ENCODE results near the gene HHEX.

Gene HHEX

DNA sequence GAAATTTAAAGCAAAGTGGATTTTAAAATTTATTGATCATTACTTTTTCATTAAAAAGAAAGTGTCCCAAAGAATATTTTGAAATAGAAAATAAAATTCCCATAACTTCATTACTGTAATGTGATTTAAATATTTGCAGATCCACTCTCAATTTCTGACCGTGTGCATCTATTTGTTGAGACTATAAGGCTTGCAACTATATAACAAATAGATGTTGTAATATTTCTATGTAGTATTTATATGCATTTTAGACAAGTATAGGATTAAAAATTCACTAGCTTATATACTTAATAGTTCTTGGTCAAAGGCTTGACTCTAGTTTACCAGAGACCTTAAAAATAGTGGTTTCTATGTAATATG, 3.8 kb downstream of the HHEX start:
- DNase-seq = no peak

DNA sequence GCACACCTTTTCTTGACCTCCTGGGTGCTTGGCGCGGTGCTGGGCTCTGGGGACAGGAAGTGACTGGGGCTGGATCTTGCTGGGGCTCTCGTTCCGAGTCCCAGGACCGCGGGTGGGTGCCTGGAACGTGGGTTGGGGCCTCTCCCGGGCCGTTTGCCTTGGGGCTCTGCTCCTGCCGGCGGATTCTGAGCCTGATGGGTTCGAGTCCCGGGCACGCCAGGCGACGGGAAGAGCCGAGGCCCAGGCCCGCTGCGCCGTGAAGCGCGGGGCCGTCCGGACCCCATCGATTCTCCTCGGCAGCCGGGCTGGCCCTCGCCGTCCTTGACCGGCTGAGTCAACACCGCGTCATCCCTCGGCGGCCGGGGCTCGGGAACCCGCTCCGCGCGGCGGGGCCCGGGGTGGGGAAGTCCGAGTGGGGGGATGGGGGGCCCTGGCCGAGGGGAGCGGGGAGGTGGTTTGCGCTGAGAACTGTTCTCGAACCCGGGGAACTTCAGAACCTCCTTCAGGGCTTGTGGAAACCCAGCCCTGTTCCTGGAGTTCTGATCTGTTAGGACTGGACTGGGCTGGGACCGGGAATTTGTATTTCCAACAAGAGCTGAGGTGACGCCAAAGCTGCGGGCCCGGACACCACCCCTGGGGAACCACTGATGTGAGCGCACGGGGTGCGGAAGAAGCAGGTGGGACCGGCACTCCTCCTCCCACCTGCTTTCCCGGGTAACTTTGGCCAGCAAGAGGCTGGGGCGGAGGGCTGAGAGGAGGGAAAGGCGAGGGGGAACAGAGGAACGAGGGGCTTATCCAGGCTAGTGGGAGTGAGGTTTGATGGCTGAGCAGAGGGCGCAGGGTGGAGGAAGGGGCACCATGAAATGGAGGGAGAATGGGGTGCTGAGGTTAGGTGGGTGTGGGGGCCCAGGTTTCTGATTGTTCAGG, 6.2 kb downstream of the HHEX start:
- no peak for DNase-seq

DNA sequence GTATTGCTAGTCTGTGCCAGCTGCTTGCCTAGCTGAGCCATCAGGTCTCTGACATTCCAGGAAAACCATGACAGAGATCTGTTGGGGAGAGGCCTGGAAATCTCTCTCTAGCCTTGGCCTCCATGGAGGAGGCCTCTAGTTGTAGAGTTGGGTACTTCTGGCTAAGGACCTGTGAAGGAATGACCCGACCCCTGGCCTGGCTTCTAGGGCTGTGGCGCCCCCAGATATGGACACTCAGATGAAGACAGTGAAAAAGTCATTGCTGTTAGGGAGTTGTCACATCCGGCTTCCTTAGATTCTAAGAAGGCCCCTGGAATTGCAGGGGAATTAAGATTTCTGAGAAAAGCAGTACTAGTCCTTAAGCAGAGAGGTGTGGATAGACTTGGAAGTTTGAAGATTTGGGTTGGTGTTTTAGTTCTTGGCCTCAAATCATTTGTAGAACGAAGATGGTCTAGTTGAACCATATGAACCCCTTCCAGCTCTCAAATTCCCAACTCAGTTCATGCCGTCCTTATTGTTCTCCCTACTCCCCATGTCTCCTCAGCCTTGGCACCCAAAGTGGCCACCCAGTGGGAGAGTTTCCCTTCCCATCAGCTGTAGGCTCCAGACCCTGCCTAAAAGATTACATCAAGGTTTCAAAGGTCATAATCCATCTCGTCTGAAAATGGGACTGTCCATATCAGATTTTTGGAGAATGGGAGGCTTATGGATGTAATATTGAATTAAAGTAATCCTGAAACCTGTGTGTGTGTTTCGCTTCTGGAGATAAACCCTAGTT, 7.0 kb downstream of the HHEX start:
- DNase-seq = no peak

DNA sequence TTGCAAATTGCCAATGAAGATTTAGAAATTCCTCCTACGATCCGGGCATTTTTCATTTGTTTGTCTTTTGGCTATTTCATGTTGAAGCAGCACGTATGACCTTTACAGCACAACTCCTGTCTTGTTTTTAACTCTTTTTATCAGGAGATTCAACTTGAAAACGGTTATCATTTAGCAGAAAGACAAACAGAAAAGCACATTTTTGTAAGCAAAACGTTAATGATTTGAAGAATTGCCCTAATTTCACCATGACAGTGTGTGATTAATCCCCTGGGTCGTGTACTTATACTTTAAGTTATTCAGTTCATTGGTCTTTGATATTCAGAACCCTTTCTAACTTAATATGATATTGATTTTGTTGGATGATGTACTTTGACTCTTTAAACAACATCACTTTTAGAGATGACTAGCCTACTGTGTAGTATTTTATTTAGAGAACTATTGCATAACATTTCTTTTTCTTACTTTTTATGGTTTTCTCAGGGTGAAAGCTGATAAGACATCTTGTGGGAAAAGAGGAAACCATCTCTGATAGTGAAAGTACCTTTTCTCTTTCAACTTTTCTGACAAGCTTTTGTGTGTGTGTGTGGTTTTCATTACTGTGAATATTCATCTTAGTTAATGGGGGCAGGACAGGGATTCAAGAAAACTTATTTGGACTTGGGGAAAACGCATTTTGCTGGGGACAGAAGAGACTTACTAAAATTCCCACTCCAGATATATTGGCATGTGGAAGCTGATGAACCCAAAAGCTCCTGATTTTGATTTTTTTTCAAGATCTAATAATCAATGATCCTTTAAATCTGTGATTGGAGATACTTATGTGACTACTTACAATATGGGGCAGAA, 8.1 kb downstream of the HHEX start:
- peak in 1 of 6 experiments; percentile 16 for DNase-seq

DNA sequence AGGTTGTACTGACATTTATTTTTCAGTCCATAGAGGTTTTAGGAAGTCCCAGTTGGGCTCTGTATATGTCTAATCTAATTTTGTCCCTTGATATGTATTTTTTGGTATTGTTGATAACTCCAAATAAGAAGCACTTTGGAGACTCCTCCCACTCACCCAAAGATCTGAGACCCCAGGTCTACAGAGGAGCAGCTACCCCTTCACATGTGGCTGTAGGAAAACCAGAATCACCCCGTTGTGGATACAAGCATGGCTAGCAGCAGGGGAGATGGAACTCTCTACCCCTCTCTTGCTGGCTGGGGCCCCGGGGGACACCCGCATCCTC, 9.4 kb downstream of the HHEX start:
- DNase-seq = peak in 1 of 6 experiments; percentile 24

DNA sequence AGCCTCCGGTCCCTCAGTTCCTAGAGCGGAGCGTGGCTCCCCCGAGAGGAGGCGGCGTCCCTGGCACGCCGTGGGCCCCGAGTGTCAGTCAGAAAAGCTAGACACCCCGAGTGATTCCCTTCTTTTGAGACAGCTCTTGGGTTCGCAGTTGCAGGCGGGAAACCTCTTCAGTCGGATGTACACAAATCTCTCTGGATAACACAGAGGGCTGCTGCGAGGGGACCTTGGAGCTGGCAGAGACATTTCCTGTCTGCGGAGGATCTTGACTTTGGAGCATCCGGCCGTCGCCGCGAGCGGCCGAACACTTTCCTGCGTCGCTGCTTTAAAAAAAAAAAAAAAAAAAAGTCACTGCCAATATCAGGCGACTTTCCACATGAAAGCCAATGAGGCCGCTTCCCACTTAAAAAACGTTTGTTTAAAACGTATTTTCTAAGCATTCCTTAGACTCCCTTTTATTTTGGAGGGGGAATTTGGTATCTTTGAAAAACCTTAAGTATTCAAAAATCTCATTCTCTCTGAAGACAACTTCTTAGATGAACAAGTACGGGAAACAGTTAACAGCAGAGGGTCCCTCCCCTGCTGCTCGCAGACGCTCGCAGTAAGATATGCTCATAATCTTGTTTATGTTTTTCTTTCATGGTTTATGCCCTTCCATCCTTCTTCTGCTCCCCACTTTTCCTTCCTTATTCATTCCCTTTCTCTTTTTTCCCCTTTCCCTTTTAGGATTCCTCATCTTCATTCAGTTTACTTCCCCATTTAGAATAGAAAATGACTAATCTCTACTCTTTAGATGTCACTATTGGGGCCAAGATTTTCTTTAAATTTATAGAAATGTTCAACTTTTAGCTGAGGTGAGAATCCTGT, 10.0 kb downstream of the HHEX start:
- DNase-seq = peak in 2 of 6 experiments; percentile 11 to 25

DNA sequence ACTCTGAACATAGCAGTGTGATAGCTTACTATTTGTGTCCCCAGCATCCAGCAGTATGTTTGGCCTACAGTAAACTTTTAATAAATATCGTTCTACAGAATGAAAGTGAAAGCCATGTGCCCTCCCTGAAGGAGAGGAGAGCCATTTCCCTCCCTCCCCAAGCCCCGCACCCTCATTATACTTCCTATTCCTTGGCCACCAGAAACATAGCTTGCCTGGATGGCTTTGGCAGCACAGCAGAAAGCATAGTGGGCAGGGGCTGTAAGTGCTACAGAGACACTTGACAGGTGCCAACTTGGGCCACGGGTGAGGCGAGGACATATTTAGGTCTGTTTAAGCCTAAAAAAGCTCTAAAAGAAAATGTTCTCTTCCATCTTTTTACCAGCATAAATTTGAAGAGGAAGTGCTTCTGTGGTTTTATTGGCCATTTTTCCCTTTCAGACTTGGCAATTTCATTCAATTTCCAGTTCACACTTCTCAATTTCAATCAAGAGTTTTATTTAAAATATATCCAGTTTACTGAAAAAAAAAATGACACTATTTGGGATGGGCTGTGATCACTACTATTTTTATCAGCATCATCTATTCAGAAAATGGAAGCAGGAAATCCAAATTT, 12.7 kb downstream of the HHEX start:
- no peak for DNase-seq

DNA sequence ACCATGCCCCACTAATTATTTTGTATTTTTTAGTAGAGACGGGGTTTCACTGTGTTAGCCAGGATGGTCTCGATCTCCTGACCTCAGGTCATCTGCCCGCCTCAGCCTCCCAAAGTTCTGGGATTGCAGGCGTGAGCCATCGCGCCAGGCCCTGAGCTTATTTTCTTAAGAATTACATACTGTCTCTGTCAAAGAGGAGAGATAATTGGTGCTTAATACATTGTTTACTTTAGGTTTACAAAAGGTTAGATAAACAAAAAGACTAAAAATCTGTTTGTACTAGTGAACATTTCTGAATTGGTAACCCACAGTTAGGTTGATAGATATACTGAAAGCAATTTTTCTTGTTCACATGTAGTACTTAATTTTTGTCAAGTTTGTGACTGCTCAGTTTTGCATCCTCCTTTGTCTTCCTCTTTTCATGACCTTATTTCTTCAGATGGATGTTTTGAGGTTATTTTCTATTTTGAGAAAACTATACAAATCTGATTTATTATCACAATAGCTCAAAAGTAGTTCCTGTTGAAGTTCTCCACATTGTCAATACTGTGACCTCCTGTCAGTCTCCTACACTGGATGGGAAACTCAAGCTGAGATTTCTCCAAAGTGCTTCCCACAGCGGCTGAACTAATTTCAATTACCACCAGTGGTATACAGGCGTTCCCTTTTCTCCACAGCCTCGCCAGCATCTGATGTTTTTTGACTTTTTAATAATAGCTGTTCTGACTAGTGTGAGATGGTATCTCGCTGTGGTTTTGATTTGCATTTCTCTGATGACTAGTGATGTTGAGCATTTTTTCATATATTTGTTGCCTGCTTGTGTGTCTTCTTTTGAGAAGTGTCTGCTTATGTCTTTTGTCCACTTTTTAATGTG, 22.5 kb downstream of the HHEX start:
- no peak for DNase-seq

DNA sequence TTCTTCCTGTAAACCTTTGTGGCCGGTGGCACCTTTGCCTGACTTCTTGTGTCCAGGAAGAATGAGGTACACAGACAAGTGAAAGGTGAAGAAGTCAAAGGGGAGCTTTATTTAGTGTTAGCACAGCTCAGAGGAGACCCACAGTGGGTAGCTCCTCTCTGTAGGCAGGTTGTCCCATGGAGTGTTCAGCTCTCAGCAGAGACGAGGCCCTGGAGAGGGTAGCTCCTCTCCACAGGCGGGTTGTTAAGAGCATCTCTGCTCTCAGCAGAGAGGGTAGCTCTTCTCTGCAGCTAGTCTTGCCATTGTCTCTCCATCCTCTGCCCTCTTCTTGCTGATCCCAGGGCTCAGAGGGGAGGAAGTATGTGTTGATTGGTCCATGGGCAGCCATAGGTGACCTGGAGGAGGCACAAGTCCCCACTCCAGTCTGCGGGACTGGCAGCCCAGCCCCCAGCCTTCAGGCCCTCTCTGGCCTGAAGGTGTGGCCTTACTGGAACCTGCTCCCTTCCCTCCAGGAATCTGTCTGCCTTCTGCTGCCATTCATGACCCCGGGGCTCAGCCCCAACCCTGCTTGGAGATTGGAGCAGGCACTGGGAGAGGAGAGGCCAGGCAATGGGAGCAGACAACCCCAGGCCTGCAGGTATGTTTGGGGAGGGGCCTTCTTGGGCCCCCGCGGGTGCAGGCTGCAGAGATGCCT, 24.5 kb downstream of the HHEX start:
- DNase-seq = no peak

DNA sequence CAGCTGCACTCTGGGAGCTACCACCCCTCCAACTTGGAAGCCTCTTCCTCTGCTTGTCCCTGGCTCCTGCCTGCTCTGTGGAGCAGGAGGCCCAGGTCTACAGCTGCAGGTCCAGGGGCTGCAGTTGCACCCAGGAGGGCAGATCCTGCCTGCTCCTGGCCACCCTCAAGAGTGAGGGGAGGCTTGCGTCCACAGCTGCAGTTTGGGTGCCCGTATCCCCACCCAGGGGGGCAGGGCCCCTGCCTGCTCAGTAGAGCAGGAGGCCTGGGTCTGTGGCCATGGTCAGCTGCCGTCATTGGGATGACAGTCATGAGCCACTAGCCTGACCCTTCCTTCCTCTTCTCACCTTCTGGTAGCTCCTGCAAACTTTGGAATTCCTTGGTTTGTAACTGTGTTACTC, 25.1 kb downstream of the HHEX start:
- no peak for DNase-seq

DNA sequence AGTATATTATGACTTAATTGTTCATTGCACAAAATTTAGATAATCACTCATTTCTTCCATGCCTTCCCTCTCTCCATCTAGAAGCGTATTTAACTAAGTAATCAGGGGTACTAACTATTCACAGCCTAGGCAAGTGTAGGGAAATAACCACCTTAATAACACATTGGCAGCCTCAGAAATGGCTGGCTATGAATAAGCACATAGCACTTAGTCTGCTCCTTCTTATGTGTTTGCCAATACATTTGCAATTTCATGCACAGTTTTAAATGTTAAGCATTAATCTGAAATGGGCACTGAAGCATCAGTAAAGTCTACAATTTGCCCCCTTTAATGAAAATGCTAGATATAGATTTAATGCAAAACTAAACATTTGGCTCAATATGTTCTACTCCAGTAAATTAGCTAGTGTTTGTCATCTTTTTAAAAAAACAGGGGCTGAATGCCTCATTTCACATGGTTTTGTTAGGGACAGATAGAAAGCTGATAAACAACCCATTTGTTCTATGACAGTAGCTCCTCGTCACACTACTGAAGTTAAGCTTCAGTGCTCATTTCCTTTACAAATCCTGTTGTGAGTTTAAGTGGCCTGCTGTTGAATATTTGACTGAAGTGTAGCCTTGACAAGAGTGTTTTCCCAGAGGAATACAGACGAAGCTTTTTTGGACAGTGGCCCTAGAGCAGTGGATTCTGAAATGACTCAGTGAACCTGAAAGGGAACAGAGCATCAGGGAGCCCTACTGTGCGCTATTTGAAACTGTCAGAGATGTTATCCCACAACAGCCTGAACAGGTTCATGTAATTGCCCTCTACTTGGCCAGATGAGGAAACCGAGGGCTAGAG, 30.5 kb downstream of the HHEX start:
- no peak for DNase-seq

DNA sequence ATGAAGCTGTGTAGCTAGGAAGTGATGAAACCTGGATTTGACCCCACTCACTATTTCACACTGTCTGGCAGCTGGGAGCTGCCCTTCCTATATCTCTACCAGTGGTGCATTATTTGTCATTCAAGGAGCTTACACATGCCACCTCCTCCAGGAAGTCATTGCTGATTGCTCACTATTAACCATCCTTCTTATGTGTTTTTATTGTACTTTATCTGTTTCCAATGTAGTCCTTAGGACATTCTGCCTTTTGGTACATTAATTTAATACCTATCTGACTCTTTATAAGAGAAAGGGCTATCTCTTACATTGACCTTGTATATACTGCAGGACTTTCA, 31.0 kb downstream of the HHEX start:
- no peak for DNase-seq

DNA sequence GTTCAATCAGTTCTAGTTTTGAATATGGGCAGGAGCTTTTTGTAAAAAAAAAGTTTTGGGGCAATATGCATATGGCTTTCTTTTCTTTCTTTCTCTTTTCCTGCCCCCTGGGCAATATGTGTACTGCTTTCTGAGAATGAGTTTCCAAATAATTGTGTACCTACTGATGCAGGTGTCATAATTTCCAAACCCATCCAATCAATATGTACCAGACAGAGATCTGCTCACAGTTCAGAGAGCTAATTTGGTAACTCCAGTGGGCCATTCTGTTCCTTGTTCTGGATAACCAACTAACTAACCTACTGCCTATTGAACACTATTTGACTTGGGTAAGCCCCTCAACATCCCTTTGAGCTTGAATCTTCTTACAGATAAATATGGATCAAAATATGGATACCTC, 32.6 kb downstream of the HHEX start:
- DNase-seq = no peak

DNA sequence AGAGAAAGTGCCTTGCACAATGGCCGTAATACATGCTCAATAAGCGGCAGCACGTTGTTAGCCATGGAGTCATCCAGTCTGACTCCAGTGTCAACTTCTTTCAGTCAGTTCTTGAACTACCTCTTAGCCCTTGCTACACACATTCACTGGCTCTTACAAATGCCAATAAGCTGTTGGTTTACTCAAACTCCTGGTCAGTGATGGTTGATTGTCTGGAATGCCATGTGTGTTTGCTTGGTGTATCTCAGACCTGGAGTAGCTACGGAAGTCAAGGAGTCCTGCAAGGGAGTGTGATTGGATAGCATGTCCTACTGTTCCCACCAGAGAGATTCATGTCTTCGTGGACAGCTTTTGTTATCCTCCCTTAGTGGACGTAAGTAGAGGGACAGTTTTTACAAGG, 37.4 kb downstream of the HHEX start:
- DNase-seq = no peak

DNA sequence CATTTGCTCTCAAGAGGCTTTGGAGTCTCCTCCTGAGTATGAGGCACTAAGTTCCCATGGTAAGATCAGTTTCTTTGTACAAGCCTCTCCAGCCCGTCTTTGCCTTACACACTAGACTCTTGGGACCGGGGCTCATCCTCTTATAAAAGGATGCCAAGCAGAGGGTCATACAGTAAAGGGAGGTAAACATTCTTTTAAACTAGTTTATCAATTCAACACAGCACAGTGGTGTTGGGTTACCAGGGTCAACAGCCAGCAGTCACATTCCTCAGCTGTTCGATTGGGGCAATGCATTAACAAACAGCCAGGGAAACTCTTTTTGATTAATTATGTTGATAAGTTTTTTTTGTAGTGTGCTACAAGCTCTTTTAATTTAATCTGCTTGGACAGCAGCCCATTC, 37.8 kb downstream of the HHEX start:
- no peak for DNase-seq

DNA sequence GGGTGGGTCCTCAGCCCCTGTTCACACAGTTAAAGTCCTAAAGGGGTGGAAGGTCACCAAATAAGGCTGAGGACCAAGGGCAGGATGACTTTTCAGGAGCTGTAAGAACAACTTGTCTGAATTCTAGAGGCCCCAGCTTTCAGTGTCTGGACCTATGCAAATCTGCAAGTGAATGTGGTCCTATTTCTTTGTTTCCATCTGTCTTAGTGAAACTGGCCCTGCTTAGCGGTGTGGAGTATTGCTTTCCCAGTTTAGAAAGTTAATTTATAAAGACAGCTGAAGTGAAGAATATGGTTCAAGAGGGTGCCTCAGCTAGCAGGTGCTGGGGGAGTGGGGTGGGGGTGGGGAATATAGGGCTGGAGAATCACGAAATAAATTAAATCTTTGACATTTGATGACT, 40.1 kb downstream of the HHEX start:
- DNase-seq = no peak

DNA sequence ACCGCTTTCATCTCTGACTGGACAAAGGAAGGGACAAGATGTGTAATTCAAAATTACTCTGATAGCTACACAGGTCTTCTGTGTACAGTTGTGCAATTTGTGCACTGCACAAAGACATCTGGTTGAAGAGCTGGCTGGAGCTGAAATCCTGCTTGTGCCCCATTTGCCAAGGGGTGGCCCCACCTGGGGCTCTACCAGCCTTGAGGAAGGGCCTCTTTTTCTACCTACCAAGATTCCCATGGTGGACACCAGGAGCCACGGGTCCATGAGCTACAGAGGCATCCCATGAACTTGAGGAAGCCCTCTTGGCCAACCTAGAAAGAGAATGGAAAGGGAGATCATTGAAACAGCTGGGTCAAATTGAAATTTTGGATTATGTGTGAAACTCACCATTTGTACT, 43.2 kb downstream of the HHEX start:
- DNase-seq = no peak

DNA sequence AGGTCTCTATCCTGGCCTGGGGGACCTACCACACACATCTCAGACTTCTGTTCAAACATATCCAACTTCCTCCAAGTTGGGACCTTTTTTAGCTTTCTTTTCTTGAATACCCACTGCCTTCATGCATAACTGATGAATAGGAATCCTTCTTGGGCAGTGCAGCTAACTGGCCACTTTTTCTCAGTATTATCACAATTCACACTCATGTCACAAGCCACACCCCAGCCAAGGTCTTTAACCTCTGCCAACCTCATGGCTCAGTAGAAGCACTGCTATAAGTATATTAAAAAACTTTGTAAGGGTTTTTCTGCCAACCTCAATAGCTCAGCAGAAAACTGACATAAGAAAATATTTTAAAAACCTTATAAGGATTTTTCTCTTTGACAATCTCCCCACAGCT, 44.5 kb downstream of the HHEX start:
- DNase-seq = no peak

DNA sequence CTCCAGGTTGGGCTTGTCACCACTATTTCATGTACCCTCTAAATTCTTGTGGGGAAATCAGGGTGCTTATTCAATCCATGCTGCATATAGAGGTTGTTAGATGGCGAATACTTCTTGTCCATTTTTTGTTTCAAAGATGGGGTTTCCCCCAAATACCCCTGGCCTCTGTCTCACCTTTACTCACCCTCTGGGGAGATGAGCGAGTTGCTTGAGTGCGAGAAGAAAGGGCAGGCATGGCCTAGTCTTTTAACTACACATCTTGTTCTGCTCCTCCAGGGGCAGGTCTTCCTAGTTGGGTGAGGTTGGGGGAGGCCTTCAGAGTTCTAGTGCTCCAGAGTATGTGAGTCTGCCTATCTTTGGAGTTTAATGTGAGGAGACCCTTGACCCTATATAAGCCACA, 46.2 kb downstream of the HHEX start:
- DNase-seq = no peak

DNA sequence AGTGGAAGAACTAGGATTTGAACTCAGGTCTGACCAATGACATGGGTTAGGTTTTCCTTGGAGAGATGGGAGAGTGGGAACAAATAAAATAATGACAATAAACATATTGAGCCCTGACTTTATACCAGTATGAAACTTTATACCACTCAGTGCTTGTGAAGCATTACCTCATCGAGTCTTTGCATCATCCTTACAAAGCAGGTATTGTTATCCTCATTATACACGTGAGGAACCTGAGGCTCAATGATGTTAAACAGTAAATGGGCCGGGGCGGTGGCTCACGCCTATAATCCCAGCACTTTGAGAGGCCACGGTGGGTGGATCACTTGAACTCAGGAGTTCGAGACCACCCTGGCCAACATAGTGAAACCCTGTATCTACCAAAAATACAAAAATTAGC, 47.7 kb downstream of the HHEX start:
- no peak for DNase-seq

Measured in stimulated activated naive CD4-positive, alpha-beta T cell (primary cell).